B cell (primary cell): ENCODE data around the gene CDCA5.

Experiments used
- CTCF ChIP-seq: fragments of 200-600 bp; IDR thresholded peaks from one replicate; pipeline ENCODE4 v1.8.0; 2022; ENCODE audit warnings: antibody characterized with exemption, mild to moderate bottlenecking
- EZH2 ChIP-seq: IDR thresholded peaks from 2 replicates; pipeline ENCODE4 v1.6.1; 2012; ENCODE audit warnings: borderline replicate concordance, low read depth, mild to moderate bottlenecking, moderate library complexity, low read length; ENCODE audit not compliant: insufficient read depth, poor library complexity, severe bottlenecking

- no peak for TF ChIP-seq CTCF
- no peak for TF ChIP-seq EZH2
These were observed 39.8 kb downstream of the CDCA5 start for GRCh38 chr11:65043881-65044501.
